ENCODE results near the gene CR2.

DNA sequence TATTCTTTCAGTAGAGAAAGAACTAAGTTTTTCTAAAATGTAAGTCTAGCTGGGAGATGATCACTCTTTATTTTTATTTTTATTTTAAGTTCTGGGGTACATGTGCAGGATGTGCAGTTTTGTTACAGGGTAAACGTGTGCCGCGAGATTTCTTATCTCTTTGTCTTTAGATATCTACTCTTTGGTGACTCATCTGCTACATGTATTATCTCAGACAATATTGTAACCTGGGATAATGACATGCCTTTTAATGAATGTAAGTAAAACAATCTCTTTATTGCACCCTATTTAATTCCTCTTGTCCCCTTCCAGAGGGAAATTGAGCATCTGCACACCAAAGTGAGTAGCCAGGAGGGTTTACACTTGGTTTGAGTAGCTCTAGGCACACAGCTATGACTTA, 9.4 kb downstream of the CR2 start:
- TF ChIP-seq CTCF (IDR thresholded peaks at IDR 0.05 in 4 of 5, conservative IDR thresholded peaks at IDR 0.05 in 1 of 5) (no peak), POLR2A (IDR thresholded peaks at IDR 0.05) (no peak)
